Left renal pelvis (tissue), 4 donors: ENCODE data around the gene APOH. TPM values are rescaled to one million over a fixed set of nuclear protein-coding genes. Genes with fewer than 3 reads are reported as not detected.

Source experiments
- DNase-seq, 4 donors: peaks; one replicate each; pipeline ENCODE4 v3.0.0-alpha.2; 2013; ENCODE audit warnings: low read depth in 4 of 4, low spot score in 3 of 4
- polyA plus RNA-seq, 4 donors: library from polyadenylated mRNA; unstranded; fragments of 120-200 nt; gene quantifications; one replicate each; pipeline ENCODE4 v1.2.1, GENCODE V29; 2013; ENCODE audit not compliant: insufficient read length in 4 of 4

Gene APOH
- polyA plus RNA-seq, 4 donors: 0.90 to 23.8 TPM; not detected in 2

DNA sequence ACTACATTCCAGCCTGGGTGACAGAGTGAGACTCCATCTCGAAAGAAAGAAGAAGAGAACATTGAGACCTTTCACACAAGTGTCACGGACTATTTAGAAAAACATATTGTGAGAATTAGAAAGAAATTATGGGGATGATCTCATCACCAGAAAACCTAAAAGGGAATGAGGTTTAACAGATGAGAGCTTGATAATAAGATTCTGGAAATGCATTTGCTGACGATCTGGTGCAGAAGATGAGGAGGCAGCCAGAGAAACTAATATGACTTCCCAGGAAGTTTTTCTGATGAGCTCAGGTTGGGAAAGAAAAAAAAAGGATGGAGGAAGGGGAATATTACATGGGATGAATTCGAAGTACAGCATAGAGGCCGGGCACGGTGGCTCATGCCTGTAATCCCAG, 10.8 kb upstream of the APOH start:
- DNase-seq: no peak

DNA sequence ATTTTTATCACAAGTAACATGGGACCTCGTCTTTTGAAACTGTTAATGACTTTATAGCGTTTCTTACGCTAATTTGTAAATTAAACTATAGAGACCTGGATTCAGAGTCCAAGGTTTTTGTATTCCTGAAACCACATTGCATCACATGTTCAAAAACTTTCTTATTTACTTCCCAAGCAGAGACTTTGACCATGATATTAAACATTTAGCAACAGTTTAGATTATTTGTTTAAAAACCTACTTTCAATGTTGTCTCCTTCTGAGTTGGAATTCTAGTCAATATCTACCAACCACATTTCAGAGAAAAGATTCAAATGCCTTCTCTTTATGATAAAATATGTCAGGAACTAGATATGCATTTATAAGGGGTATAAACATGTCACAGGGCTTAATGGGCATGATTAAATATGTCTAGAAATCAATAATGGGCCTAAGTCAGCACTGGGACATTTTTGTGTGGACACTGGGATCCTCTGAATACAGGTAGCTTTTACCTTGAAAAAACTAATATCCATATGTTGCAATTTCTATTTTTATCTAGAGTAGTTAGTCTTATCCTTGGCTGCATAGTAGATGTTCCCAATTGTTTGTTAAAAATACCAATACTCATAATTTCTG, 6.3 kb upstream of the APOH start:
- DNase-seq: no peak

DNA sequence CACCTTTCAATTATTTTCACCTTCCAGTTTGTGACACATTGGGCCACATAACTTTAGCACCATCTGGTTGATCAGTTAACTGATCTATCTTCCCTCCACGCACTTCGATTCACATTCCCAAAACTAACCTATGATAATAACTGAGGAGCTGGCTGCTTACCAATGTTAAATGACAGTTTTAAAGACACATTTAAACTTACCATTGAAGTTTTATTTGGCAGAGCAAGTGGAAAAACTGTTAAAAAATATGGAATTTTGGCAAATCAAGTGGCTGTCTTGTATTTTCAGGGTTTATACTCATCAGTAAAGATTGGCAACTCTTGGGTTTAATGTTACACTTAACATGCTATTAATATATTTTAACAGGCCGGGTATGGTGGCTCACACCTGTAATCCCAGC, 5.4 kb upstream of the APOH start:
- DNase-seq: no peak

DNA sequence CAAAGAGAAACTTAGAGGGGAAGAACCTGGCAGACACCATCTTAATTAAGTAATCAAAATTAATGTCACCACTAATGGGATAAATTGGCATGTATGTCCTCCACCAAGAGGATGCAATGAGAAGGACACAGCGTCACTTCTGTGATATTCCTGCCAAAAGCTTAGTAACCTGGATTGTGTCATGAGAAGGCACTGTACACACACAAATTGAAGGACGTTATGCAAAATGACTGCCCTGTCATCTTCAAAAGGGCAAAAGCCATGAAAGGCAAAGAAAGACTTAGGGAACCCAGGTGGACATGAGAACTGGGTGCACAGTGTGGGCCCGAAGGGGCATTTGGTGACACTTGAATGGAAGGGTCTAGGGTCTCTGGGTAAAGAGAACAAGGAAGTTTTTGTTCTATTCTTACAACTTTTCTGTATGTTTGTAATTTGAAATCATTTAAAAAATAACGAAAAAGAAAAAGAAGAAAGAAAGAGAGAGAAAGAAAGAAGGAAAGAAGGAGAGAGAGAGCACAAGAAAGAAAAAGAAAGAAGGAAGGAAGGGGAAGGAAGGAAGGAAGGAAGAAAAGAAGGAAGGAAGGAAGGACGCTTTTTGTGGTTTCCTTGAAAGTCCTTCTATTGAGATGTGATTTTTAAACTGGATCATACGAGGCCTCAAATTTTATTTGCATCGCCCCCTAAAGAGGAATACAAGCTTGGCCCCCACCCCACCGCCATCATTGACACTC, 4.0 kb upstream of the APOH start:
- no peak for DNase-seq

DNA sequence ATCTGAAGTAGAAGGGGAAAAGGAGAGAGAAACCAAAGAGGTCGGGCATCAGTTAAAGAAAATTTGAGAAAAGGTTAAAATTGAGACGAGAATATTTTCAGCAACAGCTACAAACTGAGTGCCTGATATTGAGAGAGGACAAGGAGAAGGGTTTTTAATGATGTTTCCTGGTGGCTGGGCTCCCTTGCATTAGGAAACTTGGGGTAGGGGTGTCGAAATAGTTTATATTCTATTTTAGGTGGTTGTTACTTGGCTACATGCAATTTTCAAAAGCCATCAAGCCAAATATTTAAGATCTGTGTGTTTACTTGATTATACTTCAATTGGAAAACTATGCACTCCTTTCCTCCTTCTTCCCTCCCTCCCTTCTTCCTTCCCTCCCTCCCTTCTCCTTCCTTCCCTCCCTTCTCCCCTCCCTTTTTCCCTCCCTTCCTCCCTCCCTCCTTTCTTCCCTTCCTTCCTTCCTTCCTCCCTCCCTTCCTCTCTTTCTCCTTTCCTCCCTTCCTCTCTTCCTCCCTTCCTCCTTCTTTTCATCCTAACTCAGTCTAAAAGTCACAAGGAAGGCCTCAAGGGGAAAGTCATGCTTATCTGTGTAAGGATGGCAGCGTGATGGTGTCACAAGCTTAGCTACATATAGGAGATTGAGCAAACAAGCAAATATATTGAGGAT, 1.8 kb upstream of the APOH start:
- DNase-seq: no peak

DNA sequence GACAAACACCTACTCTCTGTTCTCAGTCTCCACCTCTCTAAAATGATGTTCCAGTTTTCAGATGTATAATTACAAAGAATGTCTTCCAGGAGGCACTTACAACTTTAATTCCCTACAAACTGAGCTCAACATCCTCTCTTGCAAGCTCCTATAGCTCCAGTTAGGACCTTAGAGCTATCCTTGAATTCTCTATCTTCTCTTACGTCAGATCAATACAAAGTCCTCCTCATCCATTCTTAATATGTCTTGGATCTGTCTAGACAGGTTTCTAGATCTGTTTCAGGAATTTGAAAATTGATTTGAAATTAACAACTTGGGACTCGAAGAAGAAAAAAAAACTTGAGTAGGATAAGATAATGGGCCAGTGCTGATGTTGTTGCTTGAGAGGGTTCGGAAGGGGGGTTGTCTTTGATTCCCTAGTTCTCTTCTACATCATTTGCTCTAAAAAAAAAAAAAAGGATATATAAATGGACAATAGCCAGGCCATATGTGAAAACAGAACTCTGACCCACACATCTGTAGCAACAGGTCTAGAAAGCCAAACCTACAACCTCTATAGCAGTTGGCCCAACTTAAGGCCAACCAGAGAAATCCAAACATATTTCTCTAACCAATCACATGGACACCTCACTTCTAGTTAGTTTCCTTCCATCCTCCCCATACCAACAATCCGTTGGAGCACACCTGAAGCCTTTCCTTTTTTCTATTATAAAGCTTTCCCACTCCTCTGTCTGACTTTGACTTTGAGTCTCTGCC, 746 bp upstream of the APOH start:
- no peak for DNase-seq

DNA sequence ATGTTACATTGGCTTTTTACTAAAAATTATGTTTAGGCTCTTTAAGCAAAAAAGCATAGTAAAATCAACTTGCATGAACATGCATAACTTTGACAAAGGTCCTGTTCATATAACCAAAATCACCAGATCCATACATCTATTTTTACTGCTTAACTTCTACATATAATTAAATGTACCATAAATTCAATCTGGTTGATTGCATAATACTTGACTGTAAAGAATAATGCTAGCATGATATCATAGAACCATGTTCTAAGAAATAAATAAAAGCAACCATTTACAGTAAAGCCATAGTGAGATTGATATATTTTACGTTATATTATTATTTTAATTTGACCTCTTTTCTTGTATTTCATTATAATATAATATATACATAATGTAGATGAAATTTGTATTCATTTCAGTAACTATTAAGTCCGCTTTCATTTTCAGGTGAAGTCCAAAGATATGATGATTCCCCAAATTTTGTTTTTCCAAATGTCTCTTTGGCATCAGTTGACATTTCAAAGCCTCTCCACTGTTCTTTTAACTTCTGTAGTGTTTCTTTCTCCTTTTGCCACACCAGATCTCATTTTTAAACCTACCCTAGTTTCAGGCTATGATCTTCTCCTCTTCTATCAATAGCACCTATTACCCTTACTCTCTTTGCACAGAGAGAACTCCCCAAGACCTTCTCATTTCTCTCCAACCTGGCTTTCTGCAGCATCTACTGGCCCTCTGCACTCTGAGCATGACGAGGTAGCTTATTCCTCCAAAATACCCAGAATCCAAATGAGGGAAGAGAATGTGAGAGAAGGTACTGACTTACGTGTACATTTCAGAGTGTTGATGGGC, 1.8 kb downstream of the APOH start:
- DNase-seq: no peak

DNA sequence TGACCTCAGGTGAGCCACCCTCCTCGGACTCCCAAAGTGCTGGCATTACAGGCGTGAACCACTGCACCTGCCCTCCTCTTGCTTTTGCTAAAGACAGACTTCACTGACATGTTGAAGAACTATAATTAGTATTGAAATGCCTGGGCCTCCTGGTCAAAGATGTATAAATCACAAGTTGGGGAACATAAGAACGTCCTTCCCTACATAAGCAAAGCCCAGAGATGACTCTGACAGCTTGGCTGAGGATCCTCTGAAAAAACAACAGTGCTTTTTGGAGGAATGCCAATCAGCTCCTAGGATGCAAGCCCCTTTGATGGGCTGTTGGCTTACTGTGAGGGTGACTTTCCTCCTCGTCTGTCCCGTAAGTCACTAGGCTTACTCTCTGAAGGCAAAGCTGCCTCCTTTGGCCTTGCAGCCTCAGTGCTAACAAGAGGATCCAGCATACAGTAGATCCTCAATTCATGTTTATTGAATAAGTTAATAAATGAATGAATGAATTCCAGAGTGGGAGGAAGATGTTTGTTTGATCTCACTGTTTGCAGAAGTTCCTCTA, 6.3 kb downstream of the APOH start:
- DNase-seq: no peak

DNA sequence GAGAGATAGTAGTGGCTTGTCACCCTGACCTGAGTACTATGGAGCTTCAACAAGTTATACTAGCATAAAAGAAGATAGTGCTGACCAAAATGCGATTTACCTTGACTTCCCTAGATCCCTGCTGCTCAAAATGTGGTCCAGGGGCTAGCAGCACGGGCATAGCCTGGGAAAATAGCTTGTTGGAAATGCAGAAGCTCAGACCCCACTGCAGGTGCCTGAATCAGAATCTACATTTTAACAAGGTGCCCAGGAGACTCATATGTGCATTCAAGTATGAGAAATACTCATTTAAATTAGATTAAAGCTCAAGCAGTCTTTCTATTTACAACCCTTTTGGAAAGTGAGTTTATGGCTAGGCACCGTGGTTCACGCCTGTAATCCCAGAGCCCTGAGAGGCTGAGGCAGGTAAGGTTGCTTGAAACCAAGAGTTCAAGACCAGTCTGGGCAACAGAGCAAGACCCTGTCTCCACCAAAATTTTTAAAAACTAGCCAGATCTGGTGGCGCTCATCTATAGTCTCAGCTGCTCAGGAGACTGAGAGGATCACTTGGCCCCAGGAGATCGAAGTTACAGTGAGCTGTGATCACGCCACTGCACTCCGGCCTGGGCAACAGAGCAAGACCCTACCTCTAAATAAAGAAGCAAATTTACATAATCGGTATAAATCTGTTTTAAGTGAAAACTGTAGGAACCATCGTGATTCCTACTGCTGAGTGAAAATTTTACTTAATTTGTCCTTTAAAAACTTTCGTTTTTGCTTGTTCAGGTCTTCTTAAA, 7.3 kb downstream of the APOH start:
- DNase-seq: no peak

DNA sequence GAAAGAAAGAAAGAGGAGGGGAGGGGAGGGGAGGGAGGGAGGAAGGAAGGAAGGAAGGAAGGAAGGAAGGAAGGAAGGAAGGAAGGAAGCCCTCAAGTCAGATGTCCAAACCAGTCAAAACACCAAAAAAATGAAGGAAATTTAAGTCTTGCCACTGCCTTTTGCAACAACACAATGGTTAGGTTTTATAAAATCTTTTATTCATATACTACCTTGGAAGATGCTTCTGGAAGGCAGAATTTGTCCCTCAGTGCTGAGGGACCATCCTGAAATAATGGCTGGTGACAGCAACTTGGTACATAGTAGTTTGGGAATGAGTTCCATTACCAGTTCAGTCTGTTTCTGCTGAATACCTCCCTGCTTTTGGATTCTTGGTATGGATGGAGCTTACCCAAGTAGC, 7.9 kb downstream of the APOH start:
- DNase-seq: no peak

DNA sequence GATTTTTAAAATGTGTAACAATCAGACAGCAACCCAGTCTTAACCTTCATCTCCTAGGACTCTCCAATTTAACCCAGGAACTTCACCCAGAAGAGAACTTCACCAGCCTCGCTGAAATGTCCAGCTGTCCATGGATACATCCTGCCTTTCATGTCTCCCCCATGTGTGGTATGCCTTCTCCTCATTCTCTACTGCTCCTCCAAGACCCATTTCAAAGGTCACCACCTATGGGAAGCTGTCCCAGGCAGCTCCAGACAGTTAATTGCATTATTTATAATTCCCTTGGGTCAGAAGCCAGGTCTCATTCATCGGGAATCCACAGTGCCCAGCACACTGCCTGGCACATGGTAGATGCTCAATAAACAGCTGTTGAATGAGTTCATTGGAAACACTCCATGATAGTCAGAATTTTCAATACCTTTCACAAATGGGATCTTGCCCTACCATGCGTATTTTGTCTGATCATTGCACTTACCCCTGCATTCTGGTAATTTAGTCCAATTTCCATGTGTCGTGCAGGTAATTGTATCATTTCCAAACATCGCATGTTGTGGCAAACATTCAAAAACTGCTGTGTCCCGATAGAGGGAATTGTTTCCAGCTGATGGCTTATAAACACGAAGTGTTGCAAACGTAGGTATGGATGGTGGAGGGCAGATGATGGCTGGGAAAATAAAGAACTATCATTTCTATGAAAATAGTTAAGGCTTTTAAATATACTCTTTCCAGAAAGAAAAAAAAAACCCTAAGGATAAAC, 9.0 kb downstream of the APOH start:
- no peak for DNase-seq

DNA sequence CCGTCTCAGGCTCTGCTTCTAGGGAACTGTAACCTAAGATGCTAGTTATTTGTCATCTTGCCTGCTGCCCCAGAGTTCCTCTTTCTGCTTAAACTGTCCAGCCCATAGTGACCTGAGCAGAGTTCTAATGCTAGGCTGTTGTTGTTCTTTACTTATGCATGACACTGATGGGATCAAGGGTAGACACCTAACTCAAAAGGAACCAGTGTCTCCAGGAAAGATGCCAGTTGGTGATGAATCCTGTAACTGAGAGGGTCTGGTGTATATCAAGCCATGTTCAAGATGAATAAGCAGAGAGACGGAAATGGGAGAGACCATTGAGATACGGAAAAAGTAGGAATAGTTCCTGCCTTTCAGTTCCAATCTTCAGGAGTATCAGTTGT, 13.7 kb downstream of the APOH start:
- no peak for DNase-seq

DNA sequence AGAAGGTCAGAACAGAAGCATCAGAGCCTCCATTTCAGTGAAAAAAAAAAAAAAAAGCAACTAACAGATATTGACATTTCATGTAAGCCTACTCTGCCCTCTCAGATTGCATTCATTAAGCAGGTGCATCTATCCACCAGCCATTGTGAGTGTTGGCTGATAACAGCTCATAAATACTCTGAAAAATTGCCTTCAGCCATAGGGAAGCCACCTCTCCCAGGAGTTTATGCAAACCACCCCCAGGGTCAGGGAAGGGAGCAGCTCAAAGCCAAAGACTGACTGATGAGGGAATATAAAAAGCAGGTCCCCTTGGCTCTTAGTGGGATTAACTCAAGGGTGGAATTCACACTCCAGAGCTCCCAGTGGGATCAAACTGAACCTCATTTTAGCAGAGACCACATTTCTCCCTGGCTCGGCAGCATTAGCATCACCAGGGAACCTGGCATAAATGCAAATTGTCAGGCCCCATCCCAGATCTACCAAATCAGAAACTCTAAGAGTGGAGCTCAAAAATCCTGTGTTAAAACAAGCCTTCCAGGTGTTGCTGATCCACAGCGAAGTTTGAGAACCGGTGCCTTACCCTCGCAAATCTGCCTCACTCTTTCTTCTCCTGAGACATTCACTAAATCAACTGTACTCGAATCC, 14.2 kb downstream of the APOH start:
- no peak for DNase-seq

DNA sequence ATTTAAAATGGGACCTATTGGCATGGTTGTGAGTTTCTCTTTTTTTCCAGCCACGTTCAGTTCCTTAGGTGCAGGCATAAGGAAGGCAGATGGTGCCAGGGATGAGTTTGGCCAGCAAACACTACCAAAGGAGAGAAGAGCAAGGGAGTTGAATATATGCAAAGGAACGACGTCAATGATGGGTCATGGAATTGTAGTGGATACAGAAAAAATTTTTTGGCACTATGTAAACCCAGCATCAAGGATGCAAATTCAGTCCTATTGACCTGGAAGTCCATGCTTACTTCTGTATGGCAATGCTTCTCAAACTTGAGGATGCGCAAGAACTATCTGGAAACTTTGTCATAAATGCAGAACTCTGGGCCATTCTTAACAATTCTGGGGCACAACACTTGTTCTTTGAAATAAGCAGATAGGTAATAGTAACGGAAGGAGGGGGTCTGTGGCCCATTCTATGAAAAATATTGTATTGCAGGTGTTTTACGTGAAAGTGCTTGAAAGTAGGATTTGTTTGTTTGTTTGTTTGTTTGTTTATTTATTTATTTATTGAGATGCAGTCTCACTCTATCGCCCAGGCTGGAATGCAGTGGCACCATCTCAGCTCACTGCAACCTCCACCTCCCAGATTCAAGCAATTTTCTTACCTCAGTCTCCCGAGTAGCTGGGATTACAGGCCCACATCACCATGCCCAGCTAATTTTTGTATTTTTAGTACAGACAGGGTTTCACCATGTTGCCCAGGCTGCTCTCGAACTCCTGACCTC, 18.0 kb downstream of the APOH start:
- DNase-seq: no peak

DNA sequence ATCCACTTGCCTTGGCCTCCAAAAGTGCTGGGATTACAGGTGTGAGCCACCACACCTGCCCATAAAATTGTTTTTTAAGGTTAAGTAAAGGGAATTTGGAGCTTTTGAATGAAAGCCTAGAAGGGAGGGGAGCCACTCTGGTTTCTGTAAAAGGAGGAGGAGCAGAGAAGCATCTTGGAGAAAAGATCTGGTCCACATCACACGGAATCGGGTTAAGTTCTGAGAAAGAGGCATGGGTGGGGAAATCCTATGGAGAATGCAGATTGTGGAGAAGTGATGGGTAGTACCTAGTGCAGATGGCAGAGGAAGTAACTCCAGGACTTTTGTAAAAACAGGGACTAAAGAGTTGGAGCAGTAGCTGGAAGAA, 19.0 kb downstream of the APOH start:
- DNase-seq: no peak

DNA sequence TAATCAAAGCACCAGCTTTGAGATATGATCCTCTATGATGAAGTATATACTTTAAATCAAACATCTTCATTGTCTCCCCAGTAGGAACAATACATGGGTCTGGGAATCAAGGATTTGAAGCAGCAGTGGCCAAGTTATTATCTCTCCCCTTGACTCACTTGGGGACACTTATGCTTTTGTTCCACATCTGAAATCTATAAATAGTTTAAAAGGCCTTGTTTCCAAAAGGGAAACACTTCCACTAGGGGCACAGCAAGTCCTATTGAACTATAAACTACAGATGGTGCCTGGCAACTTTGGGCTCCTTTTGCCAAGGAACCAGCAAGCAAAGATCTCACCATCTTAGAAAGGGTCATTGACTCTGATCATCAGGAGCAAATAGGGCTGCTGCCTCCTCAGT, 21.3 kb downstream of the APOH start:
- DNase-seq: no peak

DNA sequence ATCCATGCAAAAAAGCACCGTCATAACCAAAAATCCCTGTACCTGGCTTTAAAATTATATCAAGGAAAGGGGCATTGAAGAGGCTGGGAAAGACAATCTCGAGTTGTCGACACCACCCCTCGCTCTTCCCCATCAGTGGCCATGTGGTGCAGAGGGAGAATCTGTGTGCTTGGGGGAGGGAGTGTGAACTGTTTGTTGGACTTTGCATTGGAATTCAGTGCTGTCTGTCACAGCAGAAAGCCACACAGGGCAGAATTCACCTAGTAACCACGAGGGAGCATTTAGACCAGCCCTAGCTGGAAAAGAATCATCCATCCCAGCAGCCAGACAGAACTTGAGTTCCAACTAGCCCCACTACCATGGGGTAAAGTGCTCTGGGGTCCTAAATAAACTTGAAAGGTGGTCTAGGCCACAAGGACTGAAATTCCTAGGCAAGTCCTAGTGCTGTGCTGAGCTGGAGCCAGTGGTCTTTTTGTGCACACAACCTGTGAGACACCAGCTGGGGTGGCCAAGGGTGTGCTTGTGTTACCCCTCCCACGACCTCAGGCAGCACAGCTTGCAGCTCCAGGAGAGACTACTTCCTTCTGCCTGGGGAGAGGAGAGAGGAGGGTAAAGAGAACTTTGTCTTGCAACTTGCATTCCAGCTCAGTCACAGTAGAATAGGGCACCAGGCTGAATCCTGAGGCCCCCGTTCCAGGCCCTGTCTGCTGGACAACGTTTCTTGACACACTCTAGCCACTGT, 25.8 kb downstream of the APOH start:
- DNase-seq: no peak
